SU-DHL-6 (cell line): ENCODE measurements around the gene RELL1.

ENCODE experiments used
- EZH2phosphoT487 ChIP-seq: fragments of 200-600 bp; sonication (generic), shearing (Covaris generic); conservative IDR thresholded peaks from 2 replicates; pipeline ENCODE4 v1.6.1; 2018; ENCODE audit warnings: mild to moderate bottlenecking, antibody characterized with exemption, low read length, moderate library complexity, mixed read lengths
- TF ChIP-seq, protein P1 (sequence below): fragments of 200-600 bp; sonication (generic); IDR thresholded peaks from one replicate; pipeline ENCODE4 v1.5.1; 2017; ENCODE audit warnings: antibody characterized with exemption, mild to moderate bottlenecking, low read length, moderate library complexity; ENCODE audit not compliant: insufficient read depth, poor library complexity, severe bottlenecking

GRCh38 chr4:37721995-37722638, 35.9 kb upstream of the RELL1 start:
- TF ChIP-seq, protein P1, sequence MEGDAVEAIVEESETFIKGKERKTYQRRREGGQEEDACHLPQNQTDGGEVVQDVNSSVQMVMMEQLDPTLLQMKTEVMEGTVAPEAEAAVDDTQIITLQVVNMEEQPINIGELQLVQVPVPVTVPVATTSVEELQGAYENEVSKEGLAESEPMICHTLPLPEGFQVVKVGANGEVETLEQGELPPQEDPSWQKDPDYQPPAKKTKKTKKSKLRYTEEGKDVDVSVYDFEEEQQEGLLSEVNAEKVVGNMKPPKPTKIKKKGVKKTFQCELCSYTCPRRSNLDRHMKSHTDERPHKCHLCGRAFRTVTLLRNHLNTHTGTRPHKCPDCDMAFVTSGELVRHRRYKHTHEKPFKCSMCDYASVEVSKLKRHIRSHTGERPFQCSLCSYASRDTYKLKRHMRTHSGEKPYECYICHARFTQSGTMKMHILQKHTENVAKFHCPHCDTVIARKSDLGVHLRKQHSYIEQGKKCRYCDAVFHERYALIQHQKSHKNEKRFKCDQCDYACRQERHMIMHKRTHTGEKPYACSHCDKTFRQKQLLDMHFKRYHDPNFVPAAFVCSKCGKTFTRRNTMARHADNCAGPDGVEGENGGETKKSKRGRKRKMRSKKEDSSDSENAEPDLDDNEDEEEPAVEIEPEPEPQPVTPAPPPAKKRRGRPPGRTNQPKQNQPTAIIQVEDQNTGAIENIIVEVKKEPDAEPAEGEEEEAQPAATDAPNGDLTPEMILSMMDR = no peak
- no peak for TF ChIP-seq EZH2phosphoT487
